HUES48 (cell line): ENCODE measurements around the gene DCST2.

Source experiments
- H3K27ac ChIP-seq: one replicate; pipeline ENCODE4 v1.7.0; 2013; ENCODE audit warnings: low read depth, low read length, inconsistent platforms
- H3K27me3 ChIP-seq: 2 replicates; pipeline ENCODE4 v1.6.1; 2013; ENCODE audit warnings: mild to moderate bottlenecking, low read length; ENCODE audit not compliant: control insufficient read depth, insufficient read depth
- H3K36me3 ChIP-seq: 2 replicates; pipeline ENCODE4 v1.6.1; 2013; ENCODE audit warnings: low read length; ENCODE audit not compliant: control insufficient read depth, insufficient read depth
- H3K4me1 ChIP-seq: 2 replicates; pipeline ENCODE4 v1.6.1; 2013; ENCODE audit warnings: mild to moderate bottlenecking, low read length; ENCODE audit not compliant: control insufficient read depth, insufficient read depth
- H3K4me3 ChIP-seq: 2 replicates; pipeline ENCODE4 v1.5.1; 2013; ENCODE audit warnings: mild to moderate bottlenecking, low read depth, low read length
- H3K9ac ChIP-seq: 2 replicates; pipeline ENCODE4 v1.6.1; 2013; ENCODE audit warnings: mild to moderate bottlenecking, low read depth, low read length, moderate library complexity
- H3K9me3 ChIP-seq: 2 replicates; pipeline ENCODE4 v1.6.1; 2013; ENCODE audit warnings: low read length; ENCODE audit not compliant: control insufficient read depth, insufficient read depth

Gene DCST2

DNA sequence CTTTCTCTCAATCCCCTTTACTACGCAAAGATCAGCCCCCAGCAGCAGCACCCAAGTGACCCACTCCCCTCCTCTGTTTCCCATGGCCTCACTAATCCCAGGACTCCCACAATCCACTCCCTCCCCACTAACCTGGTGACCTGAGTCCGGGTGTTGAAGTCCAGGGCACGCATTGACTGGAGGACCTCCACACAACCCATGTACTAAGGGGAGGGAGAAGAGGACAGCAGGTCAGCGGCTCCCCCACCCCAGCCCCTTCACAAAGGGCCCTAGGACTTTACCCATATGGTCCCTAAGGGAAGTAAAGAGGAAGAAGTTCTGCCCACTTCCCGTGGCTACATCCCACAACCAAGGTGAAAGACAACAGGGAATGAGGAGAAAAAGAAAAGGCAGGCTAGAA is 64.3 kb downstream of the DCST2 start:
- Histone ChIP-seq H3K4me1 (peaks cover 22% of the 10 kb centered on the region), H3K27ac (peak overlapping the region; percentile 28), H3K9me3 (no peaks in the 10 kb centered on the region), H3K27me3 (no peaks in the 10 kb centered on the region), H3K36me3 (peaks cover 43% of the 10 kb centered on the region), H3K4me3 (peak overlapping the region; percentile 74), H3K9ac (peak overlapping the region; percentile 23; the same call in 1 of the 2 replicates)

DNA sequence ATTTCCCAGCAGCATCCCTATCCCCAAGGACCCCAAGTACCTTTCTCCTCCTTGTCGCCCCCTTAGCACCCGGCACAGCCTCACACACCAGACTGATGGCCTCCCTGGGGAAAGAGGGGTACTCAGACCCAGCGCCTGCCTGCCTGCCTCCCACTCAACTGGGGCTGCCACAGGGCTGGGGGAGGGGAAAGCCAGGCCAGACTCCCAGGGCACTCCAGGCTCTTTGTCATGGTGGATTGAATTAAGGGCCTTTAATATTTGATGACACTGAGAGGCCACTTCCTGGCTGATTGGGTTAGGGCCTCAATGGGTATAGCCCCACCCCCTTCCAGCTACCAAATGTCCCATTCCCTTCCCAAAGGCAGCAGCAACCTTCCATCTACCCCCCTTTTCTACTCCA is 64.8 kb downstream of the DCST2 start:
- Histone ChIP-seq H3K27me3 (no peaks in the 10 kb centered on the region), H3K36me3 (peaks cover 48% of the 10 kb centered on the region), H3K9me3 (no peaks in the 10 kb centered on the region), H3K4me1 (peaks cover 23% of the 10 kb centered on the region), H3K9ac (0 out of 2 replicates have a peak overlapping the region, but pooled peaks have one; percentile 23), H3K27ac (no peak overlapping the region), H3K4me3 (peak overlapping the region; percentile 74)
